Upper lobe of left lung (tissue), 6 donors: ENCODE data around the gene SCGB1C2. TPM values are rescaled to one million over a fixed set of nuclear protein-coding genes. Genes with fewer than 3 reads are reported as not detected.

Experiments used
- ATAC-seq, 2 donors: fragments of 200-7000 bp; cut with Tn5 transposase; one replicate each; pipeline ENCODE4 v1.9.1; 2022; ENCODE audit warnings: mild to moderate bottlenecking in 2 of 2, moderate library complexity in 2 of 2; ENCODE audit not compliant: low FRiP score in 2 of 2
- DNase-seq, 2 donors: peaks; one replicate each; pipeline ENCODE4 v3.0.0-alpha.2; 2019 to 2020
- H3K27ac ChIP-seq, 4 donors: fragments of 200-600 bp; sonication (generic); one replicate each; pipeline ENCODE4 v1.5.1; 2016 to 2019
- H3K27me3 ChIP-seq, 4 donors: fragments of 200-600 bp; sonication (generic); one replicate each; pipeline ENCODE4 v1.5.1; 2017 to 2019
- H3K36me3 ChIP-seq, 4 donors: fragments of 200-600 bp; sonication (generic); one replicate each; pipeline ENCODE4 v1.5.1; 2016 to 2019
- H3K4me1 ChIP-seq, 4 donors: fragments of 200-600 bp; sonication (generic); one replicate each; pipeline ENCODE4 v1.5.1; 2018 to 2019
- H3K4me3 ChIP-seq, 4 donors: fragments of 200-600 bp; sonication (generic); one replicate each; pipeline ENCODE4 v1.5.1; 2017 to 2019; ENCODE audit warnings: mild to moderate bottlenecking in 2 of 4, moderate library complexity in 1 of 4
- H3K9me3 ChIP-seq, 4 donors: fragments of 200-600 bp; sonication (generic); one replicate each; pipeline ENCODE4 v1.5.1; 2018 to 2019
- EP300 ChIP-seq, 4 donors: sonication (generic); formaldehyde crosslinking; IDR thresholded peaks; one replicate each; pipeline ENCODE4 v1.5.1; 2017; ENCODE audit warnings: antibody characterized with exemption in 4 of 4, control low read depth in 2 of 4
- POLR2A ChIP-seq, 4 donors: fragments of 450-650 bp; IDR thresholded peaks; one replicate each; pipeline ENCODE4 v1.5.1; 2016 to 2017; ENCODE audit warnings: antibody characterized with exemption in 4 of 4, mild to moderate bottlenecking in 2 of 4
- POLR2AphosphoS5 ChIP-seq, 2 donors: sonication (generic); formaldehyde crosslinking; IDR thresholded peaks; one replicate each; pipeline ENCODE4 v1.5.1; 2017; ENCODE audit warnings: antibody characterized with exemption in 2 of 2
- WGBS, 2 donors: methylation state at CpG; one replicate each; pipeline ENCODE4 v1.1.5; 2017 to 2018; 5-methylcytosine and 5-hydroxymethylcytosine counted together
- small RNA-seq, 4 donors: library from RNA; depleted of rRNA; stranded (forward); fragments of <200 nt; gene quantifications; one replicate each; pipeline ENCODE3, GENCODE V24; 2016
- total RNA-seq, 6 donors: library from RNA; depleted of rRNA in 4 of 6; stranded (reverse); fragments of >200 nt in 4 of 6; gene quantifications; one replicate each; pipeline versions ENCODE4 v1.1.0 to v1.2.1, GENCODE V29; 2016 to 2021
- TF ChIP-seq, protein P1 (sequence below), 6 experiments: fragments of 450-650 bp in 4 of 6; fragments of 200-600 bp in 2 of 6; sonication (generic) in 2 of 6; IDR thresholded peaks; one replicate each; pipeline ENCODE4 v1.5.1; 2016 to 2019; ENCODE audit warnings: antibody characterized with exemption in 6 of 6
- donor health status: DM: no; HTN: no; CAD: no; lungs with moderate emphysema.
- donor health status: DM: no; HTN: yes; CAD: no; lungs with severe emphysema.

The SCGB1C2 gene
- total RNA-seq, 6 donors from 2014 or later = not detected

DNA sequence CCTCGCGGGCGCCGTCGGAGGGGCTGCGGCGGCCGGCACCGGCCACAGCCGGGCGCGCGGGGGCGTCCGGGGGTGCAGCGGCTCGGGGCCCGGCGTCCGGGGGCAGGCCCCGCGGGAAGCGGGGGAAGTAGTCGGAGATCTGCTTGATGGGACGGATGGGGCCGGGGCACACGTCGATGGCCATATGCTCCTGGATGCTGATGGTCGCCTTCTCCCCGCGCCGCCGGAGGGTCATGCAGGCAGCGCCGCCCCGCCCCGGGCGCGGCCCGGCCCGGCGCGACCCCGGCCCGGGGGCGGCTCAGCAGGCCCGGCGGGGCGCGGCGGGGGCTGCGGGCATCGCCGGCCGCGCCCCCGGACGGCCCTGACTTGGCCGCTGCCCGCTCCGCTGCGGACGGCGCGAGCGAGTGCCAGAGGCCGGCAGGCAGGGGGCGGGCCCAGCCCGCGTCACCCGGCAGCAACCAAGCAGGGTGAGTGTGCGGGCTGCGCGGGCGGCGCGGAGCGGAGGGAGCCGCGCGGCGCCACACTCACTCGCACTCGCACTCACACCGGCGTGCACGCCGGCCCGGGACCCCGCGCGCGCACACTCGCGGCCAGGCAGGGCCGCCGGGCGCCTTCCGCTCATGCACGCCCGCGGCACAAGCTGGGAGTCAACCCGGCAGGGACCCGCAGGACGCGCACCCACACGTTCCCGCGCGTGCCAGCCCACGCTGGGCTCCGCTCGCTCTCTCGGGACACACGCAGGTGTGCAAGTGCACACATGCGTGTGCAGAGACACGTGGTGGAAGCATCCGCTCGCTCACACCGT, 44.1 kb downstream of the SCGB1C2 start, which contains the start of gene DOC2B:
Gene DOC2B (minus strand): TSS at position 406 of the 805 bp plus-strand sequence. CDS start 171 bp downstream, at position 235.
- ATAC-seq (peak; percentile 63 to 85), DNase-seq (peak; percentile 67 to 92)
- H3K27ac ChIP-seq = peak within 1 kb of the TSS in 3 of 4 donors; percentile 62 to 80 (median 70)
- 1 to 9% methylated on average over 28 to 50 of the region's 120 CpGs for WGBS, 2 donors
- H3K4me1 ChIP-seq = peaks cover 20 to 42% (median 23%) of the 10 kb centered on the region in 4 donors
- peaks cover 2 to 20% (median 12%) of the 10 kb centered on the region in 4 donors for H3K27me3 ChIP-seq
- H3K9me3 ChIP-seq = no peaks in the 10 kb centered on the region
- H3K4me3 ChIP-seq = peak within 1 kb of the TSS; percentile 10 to 56 (median 46)
- no peaks in the 10 kb centered on the region for H3K36me3 ChIP-seq
- TF ChIP-seq, protein P1, sequence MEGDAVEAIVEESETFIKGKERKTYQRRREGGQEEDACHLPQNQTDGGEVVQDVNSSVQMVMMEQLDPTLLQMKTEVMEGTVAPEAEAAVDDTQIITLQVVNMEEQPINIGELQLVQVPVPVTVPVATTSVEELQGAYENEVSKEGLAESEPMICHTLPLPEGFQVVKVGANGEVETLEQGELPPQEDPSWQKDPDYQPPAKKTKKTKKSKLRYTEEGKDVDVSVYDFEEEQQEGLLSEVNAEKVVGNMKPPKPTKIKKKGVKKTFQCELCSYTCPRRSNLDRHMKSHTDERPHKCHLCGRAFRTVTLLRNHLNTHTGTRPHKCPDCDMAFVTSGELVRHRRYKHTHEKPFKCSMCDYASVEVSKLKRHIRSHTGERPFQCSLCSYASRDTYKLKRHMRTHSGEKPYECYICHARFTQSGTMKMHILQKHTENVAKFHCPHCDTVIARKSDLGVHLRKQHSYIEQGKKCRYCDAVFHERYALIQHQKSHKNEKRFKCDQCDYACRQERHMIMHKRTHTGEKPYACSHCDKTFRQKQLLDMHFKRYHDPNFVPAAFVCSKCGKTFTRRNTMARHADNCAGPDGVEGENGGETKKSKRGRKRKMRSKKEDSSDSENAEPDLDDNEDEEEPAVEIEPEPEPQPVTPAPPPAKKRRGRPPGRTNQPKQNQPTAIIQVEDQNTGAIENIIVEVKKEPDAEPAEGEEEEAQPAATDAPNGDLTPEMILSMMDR (IDR thresholded peaks at IDR 0.05) = peak in 2 of 6 experiments; percentile 12 to 44
- TF ChIP-seq EP300 (IDR thresholded peaks at IDR 0.05) = no peak

DNA sequence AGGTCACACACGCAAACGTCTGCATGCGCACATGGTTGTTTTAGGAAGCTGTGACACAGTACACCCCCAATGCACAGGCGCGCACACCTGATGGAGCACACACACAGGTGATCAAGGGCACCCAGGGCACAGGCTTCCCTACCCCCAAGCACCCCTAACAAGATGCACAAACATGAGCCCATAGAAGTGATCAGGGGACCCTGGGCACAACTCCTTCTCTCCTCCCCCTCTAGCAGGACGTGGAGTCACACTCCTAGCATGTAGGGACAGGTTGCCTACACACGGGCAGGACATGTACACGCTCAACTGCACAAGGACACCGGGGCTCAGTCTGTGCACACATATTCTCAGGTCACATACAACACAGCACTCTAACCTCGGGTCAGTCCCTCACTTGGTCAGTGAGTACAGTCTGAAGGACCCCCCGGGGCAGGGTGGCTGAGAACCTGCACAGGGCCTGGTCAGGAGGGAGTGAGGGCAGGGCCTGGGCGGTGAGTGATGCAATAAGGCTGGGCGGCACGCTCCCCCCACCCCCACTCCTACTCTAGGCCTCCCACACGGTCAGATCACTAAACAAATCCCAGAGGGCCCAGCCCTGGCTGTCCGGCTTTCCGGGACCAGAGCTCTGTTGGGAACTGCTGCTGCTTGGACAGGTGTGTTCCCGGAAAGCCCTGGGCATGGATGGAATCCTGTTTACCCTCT, 44.8 kb downstream of the SCGB1C2 start:
- Histone ChIP-seq H3K4me3 (peak overlapping the region in 3 of 4 donors; percentile 42 to 50 (median 47)), H3K9me3 (no peaks in the 10 kb centered on the region), H3K4me1 (peaks cover 20 to 42% (median 23%) of the 10 kb centered on the region in 4 donors), H3K36me3 (no peaks in the 10 kb centered on the region), H3K27ac (peak overlapping the region in 1 of 4 donors; percentile 44), H3K27me3 (peaks cover 2 to 20% (median 12%) of the 10 kb centered on the region in 4 donors)
- WGBS, 2 donors = 66 to 72% methylated on average over 11 to 18 of the region's 18 CpGs
- DNase-seq (peak in 1 of 2 donors; percentile 76), ATAC-seq (peak; percentile 23 to 69)
- TF ChIP-seq EP300 (IDR thresholded peaks at IDR 0.05) = no peak
- peak in 1 of 4 donors; percentile 13 for TF ChIP-seq POLR2A (IDR thresholded peaks at IDR 0.05)

DNA sequence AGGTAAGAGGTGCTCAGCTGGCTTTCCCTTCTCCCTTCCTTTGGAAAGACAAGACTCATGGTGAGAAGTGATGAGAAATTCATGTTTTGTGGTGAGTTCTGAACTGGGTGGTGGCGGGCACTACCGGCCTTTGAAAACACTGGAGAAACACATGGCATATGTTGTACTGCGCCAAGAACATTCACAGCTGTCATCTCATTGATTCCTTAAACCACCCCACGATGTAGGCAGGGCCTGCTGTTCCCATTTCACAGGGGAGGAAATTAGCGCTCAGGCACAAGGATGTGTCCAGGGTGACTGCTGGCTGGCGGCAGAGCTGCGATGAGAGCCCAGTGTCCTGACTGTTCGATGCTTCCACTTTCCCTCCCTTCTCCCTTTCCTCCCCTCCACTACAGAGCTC, 45.7 kb downstream of the SCGB1C2 start:
- Histone ChIP-seq H3K4me3 (no peak overlapping the region), H3K27me3 (peaks cover 2 to 20% (median 12%) of the 10 kb centered on the region in 4 donors), H3K4me1 (peaks cover 20 to 42% (median 23%) of the 10 kb centered on the region in 4 donors), H3K27ac (no peak overlapping the region), H3K9me3 (no peaks in the 10 kb centered on the region), H3K36me3 (no peaks in the 10 kb centered on the region)
- TF ChIP-seq POLR2AphosphoS5 (IDR thresholded peaks at IDR 0.05) = no peak
- TF ChIP-seq EP300 (IDR thresholded peaks at IDR 0.05) = no peak
- no peak for TF ChIP-seq POLR2A (IDR thresholded peaks at IDR 0.05)
- DNase-seq (no peak), ATAC-seq (no peak)
- 79 to 82% methylated on average over 8 of the region's 8 CpGs for WGBS, 2 donors

DNA sequence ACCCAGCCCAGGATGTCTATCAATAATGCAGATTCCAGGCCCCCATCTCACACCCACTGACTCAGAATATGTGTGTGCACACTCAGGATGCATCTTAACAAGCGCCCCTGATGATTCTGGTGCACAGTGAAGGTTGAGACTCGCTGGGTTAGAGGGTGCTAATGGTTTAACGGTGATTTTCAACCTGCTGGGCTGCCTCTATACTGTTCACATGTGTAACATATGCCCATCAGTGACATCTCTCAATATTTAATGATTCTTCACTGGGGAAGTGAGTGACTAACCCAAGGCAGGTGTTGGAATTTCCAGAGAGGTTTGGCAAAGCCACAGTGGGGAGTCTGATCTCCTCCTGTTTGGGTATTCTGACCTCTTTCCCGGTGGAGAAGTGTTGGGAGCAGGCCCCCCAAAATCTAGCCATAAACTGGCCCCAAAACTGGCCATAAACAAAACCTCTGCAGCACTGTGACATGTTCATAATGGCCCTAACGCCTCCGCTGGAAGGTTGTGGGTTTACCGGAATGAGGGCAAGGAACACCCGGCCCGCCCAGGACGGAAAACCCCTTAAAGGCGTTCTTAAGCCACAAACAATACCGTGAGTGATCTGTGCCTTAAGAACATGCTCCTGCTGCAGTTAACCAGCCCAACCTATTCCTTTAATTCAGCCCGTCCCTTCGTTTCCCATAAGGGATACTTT, 48.2 kb downstream of the SCGB1C2 start:
- peaks cover 9 to 29% (median 15%) of the 10 kb centered on the region in 4 donors for H3K4me1 ChIP-seq
- no peak overlapping the region for H3K27ac ChIP-seq
- TF ChIP-seq EP300 (IDR thresholded peaks at IDR 0.05) = no peak
- TF ChIP-seq POLR2A (IDR thresholded peaks at IDR 0.05) = no peak
- TF ChIP-seq, protein P1 (IDR thresholded peaks at IDR 0.05) = no peak
- no peak for TF ChIP-seq POLR2AphosphoS5 (IDR thresholded peaks at IDR 0.05)
- 68 to 71% methylated on average over 14 of the region's 14 CpGs for WGBS, 2 donors
- H3K9me3 ChIP-seq = no peaks in the 10 kb centered on the region
- H3K4me3 ChIP-seq = no peak overlapping the region
- ATAC-seq = no peak
- no peaks in the 10 kb centered on the region for H3K36me3 ChIP-seq
- H3K27me3 ChIP-seq = peaks cover 0 to 12% (median 5%) of the 10 kb centered on the region in 4 donors
- DNase-seq = no peak

DNA sequence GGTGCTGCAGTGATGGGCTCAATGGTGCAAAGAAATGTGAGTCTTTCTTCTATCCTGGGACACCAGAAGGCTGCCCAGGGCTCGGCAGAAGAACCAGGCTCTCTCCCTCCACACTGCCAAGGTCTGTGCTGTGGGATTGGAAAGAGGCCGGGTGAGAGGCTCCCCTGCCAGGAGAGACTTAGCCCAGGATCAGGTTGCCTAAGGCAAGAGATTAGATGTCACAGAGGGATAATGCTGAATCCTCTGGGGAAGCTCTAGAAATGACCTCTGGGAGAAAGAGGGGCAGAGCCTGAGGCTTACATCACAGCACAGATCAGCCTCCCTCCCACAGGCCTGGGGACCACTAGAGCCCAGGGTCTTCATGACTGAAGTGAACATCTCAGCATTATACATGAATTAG, 49.8 kb downstream of the SCGB1C2 start:
- WGBS, 2 donors = 75 to 86% methylated on average over 2 of the region's 2 CpGs
- DNase-seq = no peak

More for the DNA sequence above, 49.8 kb downstream of the SCGB1C2 start:
- ATAC-seq = no peak
- Histone ChIP-seq H3K27ac (no peak overlapping the region), H3K36me3 (no peaks in the 10 kb centered on the region), H3K9me3 (no peaks in the 10 kb centered on the region), H3K27me3 (no peaks in the 10 kb centered on the region), H3K4me1 (peaks cover under 1 to 14% (median 6%) of the 10 kb centered on the region in 4 donors), H3K4me3 (no peak overlapping the region)
- no peak for TF ChIP-seq POLR2AphosphoS5 (IDR thresholded peaks at IDR 0.05)

Small RNA genes lying within 50 kb of the gene (small RNA-seq; reads per million reads assigned to genes)
- 0 reads per million in 4 donors for gene RF00026

Other genes starting within 250 kb of the SCGB1C2 start
- gene DOC2B, start 44.1 kb downstream of the SCGB1C2 start, total RNA-seq = 10 to 100 TPM in 1 of 6 donors, 1 to 10 TPM in 5; 1.0 to 10.2 (median 4.4) TPM
- gene RPH3AL, start 215.2 kb downstream of the SCGB1C2 start, total RNA-seq = 10 to 100 TPM; 33.6 to 93.2 (median 54.3) TPM